Midbrain (tissue), 1 donor: ENCODE measurements around the gene PLAC8L1.
"Not testable (repeated sequence)": the region's sequence is repeated elsewhere in the genome, so short reads cannot be mapped to it uniquely, and the experiment has no call there.

ENCODE experiments used
- DNase-seq: peaks from one replicate; lab custom pipeline; 2025; lab: John Stamatoyannopoulos, UW

Gene PLAC8L1, protein sequence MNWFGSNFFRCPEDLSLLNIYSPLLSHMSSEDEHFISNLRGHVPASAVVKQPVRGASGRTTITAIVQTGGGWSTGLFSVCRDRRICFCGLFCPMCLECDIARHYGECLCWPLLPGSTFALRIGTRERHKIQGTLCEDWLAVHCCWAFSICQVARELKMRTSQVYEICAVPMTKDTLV

GRCh38 chr5:146105477-146105876 lies at the start of gene PLAC8L1:
PLAC8L1 (minus strand) TSS chr5:146105577; CDS start chr5:146104311, 1,266 bp downstream.
- no peak for DNase-seq

DNA sequence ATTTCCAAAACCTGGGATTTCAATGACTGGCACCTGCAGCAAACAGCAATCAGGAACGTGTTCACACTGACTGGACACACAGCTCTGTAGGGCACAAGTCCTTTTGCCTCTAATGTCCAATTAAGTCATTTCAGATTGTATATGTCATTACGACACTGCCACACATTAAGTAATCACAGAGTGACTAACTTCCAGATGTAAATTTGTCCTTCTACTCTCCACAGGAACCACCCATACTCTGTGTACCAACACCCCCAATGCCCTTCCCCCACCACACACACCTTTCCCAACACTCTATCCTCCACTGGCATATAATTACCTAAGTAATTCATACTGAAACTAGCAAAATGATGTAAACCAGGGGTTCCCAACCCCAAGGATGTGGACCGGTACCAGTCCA lies 46.6 kb upstream of the PLAC8L1 start:
- no peak for DNase-seq

DNA sequence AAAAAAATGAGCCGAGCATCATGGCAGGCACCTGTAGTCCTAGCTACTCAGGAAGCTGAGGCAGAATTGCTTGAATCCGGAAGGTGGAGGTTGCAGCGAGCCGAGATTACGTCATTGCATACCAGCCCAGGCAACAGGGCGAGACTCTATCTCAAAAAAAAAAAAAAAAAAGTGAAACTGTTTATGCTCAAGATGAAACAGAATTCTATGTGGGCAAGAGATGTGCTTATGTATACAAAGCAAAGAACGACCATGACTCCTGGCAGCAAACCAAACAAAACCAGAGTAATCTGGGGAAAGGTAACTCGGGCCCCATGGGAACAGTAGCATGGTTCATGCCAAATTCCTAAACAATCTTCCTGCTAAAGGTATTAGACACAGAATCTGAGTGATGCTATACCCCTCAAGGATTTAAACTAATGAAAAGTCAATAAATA lies 32.6 kb upstream of the PLAC8L1 start:
- DNase-seq = no peak

DNA sequence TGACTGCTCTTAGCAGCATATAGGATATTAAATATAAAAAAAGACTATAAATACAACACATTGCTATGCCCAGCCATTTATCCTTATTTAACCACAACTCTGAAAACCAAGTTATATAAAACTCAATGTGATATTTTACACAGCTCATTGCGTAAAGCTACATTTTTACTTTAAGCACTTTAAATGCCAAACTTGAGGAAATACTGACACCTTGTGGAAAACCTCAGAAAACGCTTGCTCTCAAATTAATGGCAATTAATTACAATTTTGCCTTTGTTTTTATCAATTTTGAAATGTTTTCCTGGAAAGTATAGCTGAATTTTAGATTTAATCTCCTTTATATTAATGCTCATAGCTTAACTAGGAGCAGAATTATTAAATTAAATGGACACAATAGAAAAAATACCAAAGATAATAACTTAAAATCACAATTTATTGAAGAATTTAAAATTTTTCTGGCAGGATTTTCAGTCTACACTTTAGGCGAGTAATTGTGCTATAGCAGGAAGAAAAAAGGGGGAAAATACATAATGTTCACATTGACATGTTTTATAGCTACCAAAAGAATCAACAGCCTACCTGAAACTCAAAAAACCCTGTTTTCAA lies 25.2 kb upstream of the PLAC8L1 start:
- peak; percentile 59 for DNase-seq

GRCh38 chr5:146126068-146126467 lies 20.7 kb upstream of the PLAC8L1 start:
- DNase-seq = no peak

DNA sequence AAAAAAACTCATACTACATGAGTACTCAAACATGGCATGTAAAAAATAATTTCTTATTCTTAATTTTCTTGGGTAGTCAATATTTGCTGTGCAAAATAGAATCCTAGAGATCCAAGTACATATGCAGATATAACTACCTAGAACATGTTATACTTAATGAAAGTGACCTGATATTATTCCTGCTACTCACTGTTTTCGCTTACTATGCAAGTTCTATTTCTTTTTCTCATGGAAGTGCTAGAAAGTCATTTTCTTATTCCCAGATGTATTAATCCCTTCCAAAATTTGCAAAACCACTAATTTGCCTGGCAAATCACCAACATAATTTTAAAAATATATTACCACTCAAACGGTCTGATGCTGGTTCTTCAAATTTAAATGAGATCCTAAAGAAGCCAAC lies 19.2 kb upstream of the PLAC8L1 start:
- no peak for DNase-seq

DNA sequence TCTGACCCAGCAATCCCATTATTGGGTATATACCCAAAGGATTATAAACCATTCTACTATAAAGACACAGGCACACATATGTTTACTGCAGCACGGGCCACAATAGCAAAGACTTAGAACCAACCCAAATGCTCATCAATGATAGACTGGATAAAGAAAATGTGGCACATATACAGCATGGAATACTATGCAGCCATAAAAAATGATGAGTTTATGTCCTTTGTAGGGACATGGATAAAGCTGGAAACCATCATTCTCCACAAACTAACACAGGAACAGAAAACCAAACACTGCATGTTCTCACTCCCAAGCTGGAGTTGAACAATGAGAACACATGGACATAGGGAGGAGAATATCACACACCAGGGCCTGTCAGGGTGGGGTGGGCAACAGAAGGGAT lies 16.1 kb upstream of the PLAC8L1 start:
- not testable (repeated sequence) for DNase-seq

DNA sequence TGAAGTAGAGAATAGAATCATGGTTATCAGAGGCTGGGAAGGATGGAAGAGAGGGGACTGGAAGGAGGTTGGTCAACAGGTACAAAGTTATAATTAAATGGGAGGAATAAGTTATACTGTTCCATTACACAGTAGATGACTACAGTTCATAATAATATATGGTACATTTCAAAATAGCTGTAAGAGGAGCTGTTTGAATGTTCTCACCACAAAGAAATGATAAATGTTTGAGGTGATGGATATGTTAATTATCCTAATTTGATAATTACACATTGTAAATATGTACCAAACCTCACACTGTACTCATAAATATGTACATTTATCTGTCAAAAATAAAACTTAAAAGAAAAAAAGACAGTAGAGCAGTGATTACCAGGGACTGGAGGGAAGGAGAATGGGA lies 12.9 kb upstream of the PLAC8L1 start:
- no peak for DNase-seq

DNA sequence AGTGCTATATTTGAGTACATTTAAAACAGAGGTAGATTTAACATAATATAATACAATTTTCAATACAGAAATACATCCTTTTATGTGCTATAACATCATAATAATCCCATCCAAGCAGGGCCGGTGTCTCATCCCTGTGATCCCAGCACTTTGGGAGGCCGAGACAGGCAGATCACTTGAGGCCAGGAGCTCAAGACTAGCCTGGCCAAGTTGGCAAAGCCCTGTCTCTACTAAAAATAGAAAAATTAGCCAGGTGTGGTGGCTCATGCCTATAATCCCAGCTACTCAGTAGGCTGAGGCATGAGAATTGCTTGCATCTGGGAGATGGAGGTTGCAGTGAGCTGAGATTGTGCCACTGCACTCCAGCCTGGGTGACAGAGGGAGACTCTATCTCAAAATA lies 11.8 kb upstream of the PLAC8L1 start:
- not testable (repeated sequence) for DNase-seq

DNA sequence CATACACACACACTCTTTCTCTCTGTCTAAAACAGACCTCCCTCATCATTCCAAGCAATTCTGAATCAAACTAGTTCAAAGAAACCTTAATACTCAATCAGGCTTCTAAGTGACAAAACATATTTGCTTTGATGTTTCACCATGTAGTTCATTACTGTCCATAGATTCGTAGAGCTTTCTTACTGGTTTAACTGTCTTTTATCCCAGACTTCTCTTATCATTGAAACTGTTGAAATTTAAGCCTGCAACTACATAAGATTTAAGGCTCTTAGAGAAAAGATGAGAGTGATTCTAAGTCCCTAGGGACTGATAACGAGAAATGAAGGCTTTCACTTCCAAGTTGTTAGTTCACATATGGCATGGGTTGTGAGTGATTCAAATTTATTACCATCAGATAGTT lies 11.0 kb upstream of the PLAC8L1 start:
- DNase-seq = no peak

- no peak for DNase-seq
These were observed 7.1 kb upstream of the PLAC8L1 start for GRCh38 chr5:146112476-146112875.

GRCh38 chr5:146111409-146111808 lies 6.0 kb upstream of the PLAC8L1 start:
- no peak for DNase-seq

- DNase-seq = no peak
These were observed 4.0 kb upstream of the PLAC8L1 start for GRCh38 chr5:146109379-146109778.

- not testable (repeated sequence) for DNase-seq
These were observed 3.5 kb upstream of the PLAC8L1 start for GRCh38 chr5:146108870-146109269.

GRCh38 chr5:146107901-146108300 lies 2.5 kb upstream of the PLAC8L1 start:
- no peak for DNase-seq

DNA sequence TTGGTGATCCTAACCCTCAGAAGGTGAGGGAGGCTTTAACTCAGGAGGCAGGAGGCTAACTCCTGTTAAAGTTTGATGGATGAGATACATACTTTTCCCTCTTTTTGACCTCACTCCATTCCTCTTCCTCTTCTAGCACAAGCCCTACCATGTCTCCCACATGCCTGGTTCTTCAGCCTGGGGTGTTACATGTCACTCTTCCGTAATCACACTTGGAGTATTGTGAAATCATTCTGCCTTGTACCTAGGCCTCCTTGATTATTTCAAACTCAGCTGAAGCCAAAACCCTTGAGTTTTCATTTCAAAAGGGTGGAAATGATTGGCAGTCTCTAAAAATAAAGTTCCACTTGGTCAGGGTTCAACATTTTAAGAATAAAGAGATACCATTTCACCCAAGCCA lies 1.8 kb downstream of the PLAC8L1 start:
- DNase-seq = no peak

DNA sequence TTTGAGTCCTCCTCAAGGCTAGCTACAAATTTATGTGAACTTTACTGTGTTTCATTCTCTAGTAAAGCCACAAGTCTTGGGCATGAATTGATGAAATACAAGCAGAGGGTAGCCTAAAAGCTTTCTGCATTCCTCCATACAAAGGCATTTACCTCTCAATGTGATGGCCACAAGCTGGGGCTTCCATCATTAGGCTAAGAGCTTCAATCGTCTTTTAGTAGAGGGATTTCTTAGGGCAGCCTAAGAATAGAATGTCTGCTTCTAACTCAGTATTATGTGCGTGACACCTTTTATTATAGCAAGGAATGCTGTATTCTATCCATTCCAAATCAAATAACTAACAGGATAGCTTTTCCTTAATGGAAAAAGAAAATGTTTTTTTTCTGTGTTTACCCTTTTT lies 3.7 kb downstream of the PLAC8L1 start:
- DNase-seq = no peak

DNA sequence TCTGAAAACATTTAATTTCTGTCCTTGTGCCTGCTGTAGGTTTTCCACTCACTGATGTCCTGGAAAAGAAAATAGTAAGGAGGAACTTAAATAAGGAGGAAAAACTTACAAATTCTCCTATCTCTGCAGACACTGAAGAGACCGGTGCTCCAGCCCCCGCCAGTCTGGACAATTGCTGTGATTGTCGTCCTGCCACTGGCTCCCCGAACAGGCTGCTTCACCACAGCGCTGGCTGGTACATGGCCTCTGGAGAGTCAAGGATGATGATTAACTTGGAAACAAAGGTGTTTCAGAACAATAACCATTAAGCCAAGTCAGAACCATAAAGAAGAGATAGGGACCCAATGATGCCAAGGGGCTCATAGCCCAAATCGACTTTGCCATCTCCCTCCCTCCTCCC lies 7.3 kb downstream of the PLAC8L1 start:
- DNase-seq = peak; percentile 7

- DNase-seq = no peak
These were observed 13.5 kb downstream of the PLAC8L1 start for GRCh38 chr5:146091881-146092280.

GRCh38 chr5:146089287-146089686 lies 16.1 kb downstream of the PLAC8L1 start:
- no peak for DNase-seq

DNA sequence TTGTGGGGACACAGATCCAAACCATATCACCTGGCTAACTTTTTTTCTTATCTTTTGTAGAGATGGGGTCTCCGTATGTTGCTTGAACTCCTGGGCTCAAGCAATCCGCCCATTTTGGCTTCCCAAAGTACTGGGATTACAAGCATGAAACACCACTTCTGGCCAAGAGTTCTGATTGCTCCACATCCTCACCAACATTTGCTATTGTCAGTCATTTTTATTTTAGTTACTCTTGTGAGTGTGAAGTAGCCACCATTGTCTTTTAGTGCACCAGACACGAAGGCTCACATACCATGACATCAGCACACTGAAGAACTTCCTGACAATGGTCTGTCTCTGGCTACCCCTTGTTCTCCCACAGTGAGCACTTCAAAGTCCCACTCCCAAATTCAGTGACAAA lies 17.3 kb downstream of the PLAC8L1 start:
- DNase-seq = no peak

GRCh38 chr5:146084376-146084775 lies 21.0 kb downstream of the PLAC8L1 start:
- no peak for DNase-seq

DNA sequence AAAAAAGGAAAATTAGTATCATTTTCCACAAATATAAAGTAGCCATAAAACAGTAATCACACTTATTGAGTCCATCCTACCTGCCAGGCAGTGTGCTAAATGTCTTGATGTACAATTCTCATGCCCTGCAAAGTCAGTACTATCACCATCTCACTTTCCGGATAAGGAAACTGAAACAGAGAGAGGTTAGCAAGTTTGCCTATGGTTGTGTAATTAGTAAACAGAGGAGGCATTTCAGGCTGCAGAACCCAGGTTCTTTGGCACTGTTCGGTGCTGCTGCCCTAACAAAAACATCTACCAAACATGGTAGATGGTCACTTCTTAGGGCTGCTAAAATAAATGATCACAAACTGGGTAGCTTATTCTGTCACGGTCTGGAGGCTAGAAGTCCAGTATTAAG lies 22.6 kb downstream of the PLAC8L1 start:
- DNase-seq = no peak

DNA sequence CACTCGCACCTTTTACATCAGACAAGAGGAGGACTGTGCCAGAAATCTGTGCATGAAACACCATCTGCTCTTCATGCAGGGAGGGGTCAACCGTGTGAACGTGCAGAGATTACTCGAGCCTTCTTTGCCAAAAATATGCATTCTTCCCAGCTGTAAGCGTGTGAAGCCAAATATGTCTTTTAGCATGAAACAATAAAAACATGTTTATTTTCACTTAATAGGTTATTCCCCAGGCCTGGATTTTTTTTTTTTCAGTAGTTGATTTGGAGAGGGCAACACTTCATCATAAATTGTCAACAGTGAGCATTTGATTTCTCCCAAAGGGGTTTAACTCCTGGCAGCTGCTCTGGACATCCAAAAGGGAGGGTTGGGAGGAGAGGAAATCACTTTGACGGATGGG lies 23.8 kb downstream of the PLAC8L1 start:
- no peak for DNase-seq
